CD4-positive, alpha-beta T cell treated with Interleukin-15 for 4 hours (primary cell): ENCODE measurements around the gene ANXA1.

Experiments used
- DNase-seq: peaks from one replicate; pipeline ENCODE4 v3.0.0-alpha.2; 2020; ENCODE audit warnings: low spot score

Gene ANXA1

GRCh38 chr9:73151653-73152542 is at the start of gene ANXA1:
ANXA1 (plus strand) TSS chr9:73151865; CDS start chr9:73158536, 6,671 bp downstream.
- peak; percentile 88 for DNase-seq

DNA sequence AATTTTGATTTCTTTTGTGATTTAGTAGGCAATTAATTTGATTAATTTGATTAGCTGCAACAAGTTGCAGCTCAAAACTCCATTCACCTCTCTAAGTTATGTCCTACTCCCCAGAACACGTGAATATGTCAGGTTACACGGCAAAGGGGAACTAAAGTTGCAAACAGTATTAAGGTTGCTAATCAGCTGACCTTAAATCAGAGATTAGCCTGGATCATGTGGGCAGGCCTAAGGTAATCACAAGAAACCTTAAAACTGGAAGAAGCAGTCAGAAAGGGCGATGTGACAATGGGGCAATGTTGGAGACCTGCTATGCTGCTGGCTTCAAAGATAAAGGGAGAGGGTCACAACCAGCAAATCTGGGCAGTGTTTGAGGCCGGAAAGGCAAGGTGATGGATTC is 47.3 kb upstream of the ANXA1 start:
- DNase-seq = no peak

DNA sequence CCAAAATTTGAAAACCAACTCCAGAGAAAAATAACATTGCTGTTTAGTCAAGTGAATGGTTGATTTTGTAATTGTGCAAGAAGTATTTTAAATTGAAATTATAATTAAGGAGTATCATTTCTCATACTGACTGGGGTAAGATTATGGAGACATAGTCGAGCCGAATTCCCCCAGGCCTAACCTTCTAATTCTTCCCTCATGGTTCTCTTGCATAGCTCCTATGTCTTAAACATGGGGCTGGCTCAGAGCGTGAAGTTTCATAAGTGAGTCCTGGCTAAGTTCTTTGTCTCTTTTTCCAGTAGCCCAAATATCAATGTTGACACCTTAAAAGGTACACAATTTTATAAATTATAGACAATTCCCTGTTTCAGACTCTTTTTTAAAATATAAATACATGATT is 46.7 kb upstream of the ANXA1 start:
- DNase-seq = no peak

DNA sequence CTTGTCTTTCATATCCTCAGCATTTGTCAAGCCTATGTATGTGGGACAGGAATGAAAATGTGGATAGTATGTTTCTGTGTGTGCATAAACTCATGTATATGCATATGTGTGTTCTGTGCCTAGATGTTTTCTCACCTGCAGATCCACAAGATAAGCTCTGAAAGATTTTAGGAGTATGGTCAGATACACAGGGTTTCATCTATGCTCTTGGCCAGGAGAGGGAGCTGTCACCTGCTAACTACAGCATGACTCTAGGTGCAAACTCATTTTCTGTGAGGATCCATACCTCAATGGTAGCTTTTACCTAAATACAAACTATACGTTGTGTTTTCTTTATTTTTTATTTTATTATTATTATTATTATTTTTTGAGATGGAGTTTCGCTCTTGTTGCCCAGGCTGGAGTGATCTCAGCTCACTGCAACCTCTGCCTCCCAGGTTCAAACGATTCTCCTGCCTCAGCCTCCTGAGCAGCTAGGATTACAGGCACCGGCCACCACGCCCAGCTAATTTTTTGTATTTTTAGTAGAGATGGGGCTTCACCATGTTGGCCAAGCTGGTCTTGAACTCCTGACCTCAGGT is 44.1 kb upstream of the ANXA1 start:
- DNase-seq = peak; percentile 77

- no peak for DNase-seq
These were observed 37.6 kb upstream of the ANXA1 start for GRCh38 chr9:73114058-73114457.

DNA sequence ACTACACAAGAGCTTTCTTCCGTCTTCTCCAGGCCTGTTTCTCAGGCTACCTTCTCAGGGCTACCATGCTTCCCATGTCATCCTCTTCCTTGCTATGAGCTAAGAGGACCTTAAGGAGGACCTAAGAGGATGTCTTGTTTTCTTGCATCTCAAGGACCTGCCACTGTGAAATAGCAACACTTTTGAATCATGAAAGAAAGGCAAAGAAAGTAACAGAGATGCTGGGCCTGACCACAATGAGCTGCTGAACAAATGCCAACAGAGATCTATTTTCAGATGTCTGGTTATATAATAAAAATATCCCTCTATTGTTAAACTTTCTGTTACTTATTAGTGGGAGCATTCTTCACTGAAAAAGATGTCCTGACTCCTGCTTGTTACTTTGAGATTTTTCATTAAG is 36.7 kb upstream of the ANXA1 start:
- DNase-seq = no peak

DNA sequence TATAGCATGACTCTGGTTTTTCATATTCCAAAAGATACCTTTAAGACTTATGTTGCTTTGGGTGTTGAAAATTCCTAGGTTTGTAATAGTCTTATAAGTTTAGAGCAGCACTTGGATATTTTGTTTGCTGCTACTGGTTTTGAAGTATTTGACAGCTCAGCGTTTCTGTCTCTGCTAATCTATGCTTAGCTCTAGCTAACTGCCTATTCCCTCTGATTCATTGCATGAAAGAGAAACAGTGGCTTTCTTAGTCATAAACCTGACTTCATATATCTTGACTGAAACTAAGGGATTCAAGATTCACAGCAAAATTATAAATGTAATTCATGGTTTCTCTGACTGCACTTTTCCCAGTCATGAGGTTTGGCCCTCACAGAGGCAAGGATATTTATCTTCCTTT is 35.6 kb upstream of the ANXA1 start:
- DNase-seq = peak; percentile 31

DNA sequence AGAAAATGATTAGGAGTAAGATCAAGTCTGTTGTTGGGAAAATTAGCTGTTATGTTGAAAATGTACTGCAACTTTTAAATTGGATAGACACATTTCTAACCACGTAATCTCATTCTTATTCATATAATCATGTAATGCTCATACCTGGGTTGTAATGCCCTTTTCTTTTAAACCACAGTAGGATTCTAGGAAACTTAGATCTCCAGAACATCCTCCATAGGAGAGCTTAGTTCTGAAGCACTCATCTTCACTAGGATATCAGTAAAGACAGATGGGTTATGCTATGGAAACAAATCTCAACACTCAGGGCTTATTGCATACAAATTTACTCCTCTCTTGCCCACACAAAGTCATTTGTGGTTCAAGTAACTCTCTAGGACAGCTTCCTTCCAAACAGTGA is 34.8 kb upstream of the ANXA1 start:
- no peak for DNase-seq

DNA sequence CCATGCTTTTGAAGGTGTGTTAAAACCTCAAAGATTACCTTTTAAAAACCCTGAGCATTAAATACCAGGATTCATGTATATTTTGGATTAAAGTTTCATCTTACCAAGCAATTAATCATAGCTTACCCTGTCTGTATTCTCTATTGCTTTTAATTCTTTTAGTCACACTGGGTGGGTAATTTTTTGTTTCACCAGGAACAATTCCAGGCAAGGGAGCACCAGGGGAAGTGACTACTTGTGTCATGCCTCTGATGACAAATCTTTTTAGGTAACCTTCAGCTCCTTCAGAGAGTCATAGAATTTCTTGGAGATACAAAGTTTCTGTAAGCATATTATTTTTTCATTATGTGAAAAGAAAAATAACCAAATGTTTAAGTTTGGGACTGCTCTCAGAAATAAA is 33.4 kb upstream of the ANXA1 start:
- DNase-seq = no peak

DNA sequence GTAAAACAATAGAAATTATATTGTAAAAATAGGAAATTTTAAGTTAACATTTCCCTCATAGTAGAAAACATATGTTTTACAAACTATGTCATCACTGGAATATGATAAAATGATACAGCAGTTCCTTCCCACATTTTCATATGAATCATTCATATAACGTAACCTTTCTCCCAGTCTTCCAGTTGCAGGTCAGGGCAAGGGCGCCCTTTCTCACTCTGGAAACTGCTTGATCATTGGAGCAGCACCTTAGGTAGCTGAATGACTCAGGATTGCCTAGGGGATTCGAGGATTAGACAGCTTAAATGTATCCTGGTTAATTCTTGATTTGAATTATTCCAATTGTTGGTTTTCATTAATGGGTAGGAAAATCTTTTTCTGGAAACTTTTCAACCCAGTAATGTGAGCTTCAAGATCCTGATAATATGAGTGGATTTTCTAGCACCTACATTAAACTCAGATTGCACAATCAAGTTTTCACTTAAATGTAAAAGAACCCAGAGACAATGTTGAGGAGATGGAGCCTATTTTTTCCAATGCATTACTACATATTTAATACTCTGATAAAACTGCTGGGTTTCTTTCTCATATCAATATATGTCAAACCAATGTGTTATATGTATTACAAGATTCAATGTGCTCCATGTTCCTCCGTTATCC is 32.6 kb upstream of the ANXA1 start:
- DNase-seq = no peak

GRCh38 chr9:73121375-73121935 is 30.2 kb upstream of the ANXA1 start:
- no peak for DNase-seq

DNA sequence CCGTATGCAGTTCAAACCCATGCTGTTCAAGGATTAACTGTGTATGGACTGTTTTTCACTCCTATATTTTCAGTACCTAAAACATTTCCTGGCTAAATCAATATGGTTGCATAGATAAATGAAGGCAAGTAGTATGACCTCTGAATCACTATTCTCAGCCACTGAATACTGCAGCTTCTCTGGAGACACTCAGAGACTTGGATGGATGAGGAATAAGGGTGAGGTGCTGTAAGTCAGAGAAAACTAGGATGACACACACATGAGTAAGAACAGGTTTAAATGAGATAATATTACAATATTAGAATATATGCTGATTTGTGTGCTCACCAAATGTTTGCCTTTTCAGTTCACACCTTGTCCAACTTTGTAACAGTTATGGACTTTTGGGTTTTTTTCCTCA is 26.0 kb upstream of the ANXA1 start:
- no peak for DNase-seq

- DNase-seq = no peak
These were observed 21.6 kb upstream of the ANXA1 start for GRCh38 chr9:73129941-73130685.

- DNase-seq = no peak
These were observed 20.2 kb upstream of the ANXA1 start for GRCh38 chr9:73131461-73131860.

DNA sequence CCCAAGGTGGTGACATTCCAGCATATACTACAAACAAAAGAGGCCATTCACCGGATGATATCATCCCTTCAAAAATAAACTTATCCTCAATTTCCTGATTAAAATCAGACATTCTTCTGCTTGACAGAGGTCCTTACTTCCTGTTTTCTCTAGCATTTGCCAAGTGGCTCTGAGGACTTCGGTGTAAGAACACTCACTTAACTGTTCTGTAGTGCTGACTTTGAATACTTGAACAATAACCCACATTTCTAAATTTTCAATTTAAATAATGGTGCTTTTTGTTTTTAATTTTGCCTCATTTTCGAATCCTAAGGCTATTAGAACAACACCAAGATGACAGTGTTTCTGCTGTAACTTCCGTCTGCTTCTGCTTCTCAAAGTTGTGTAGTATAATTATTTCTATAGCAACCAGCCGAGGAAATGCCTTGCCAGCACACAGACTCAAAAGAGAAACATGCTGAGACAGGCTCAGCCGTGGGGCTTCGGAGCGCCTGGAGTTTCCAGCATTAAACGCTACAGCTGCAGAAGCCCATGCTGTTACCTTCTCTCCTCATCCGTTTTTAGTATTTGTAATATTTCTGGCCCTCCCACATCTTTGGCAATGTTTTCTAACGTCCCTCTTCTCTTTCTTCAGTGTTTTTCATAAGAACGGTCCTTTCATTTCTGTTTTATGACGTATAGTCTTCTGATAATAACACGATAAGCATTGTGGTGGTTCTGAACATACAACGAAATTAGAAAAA is 19.5 kb upstream of the ANXA1 start:
- DNase-seq = peak; percentile 85

- no peak for DNase-seq
These were observed 18.5 kb upstream of the ANXA1 start for GRCh38 chr9:73133022-73133651.

DNA sequence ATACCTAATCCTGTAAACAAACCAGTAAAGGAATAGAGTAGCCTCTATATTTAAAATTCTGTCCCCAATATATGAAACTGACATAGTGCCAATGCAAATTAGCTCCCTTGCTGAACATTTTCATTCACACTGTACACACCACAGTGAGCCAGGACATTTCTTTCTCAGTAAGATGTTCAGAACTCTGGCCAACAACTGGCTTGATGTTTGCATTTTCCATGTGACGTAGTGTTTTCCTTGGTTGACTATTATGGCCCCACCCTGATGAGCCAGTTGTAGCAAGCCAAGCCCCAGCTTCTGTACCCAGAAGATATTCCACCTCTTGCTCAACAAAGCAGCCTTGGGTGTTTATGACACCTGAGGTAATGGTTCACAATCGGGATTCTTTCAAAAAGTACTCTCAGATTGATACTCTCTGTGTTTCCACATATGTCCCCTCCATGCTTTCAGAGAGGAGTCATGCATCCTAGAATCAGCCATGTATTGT is 17.7 kb upstream of the ANXA1 start:
- no peak for DNase-seq

DNA sequence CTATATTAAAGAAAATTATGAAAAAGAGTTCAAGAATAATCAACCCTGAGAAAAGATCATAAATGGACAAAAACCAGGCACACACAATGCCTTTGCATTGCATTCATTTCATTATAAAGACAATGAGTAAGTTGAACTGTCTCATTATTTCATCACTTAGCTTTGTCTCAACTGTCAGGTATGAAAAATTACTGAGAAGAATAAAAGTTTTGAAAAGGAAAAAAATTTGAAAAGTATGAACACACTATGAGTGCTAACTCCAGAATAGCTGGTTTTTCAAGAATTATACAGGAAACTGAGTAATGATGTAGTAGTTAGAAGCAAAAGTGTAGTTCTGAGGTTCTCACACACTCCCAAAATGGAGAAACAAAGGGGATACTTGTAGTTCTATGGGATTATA is 16.3 kb upstream of the ANXA1 start:
- DNase-seq = no peak

GRCh38 chr9:73137286-73137899 is 14.3 kb upstream of the ANXA1 start:
- DNase-seq = no peak

GRCh38 chr9:73137914-73138313 is 13.8 kb upstream of the ANXA1 start:
- no peak for DNase-seq
